NCI-H748 treated with DMSO at 0.1 percent for 48 hours (cell line): ENCODE data around the gene PSPC1.

Experiments
- DNase-seq: peaks from one replicate; lab custom pipeline; 2025; lab: John Stamatoyannopoulos, UW

Gene PSPC1

DNA sequence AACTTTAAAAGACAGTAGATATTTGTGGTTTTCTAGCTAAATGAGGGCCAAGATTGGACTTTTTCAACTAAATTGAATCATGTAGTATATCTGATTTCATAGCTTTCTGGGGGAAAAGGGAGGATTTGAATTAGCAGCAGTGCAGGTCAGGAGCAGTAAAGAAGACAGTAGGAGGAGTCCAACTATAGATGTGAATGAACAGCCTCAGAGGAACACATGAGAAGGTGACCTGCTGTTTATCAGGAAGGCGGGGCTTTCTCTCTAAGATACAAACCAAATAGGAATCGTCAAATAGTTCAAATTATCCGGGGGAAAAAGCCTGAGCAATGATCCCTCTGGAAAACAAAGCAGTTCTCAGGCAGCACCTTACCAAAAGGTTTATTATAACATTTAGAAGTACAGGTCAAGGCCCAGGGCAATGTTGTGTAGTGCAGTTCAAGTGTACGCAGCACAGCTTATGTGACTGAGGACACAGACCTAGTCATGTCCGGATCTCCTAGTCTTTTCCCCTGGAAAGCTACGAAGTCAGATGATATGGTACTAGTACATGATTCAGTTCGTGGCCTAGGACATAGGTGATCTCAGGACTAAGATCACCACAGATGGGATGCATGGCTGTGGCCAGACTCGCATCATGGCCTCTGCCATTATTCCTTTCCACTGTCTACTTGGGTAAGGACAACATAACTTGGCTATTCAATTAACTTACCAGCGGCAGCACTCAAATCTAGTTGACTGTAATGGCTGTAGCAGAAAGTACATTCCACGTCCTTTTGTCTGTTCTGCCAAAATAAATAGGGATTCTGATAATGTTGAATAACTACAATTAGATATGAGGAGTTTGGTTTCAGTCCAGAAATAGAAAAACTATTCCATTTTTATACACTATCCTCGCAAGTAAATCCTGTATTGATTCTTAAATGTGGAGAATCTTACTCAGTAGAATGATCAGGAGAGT is 109.0 kb downstream of the PSPC1 start:
- DNase-seq: no peak

DNA sequence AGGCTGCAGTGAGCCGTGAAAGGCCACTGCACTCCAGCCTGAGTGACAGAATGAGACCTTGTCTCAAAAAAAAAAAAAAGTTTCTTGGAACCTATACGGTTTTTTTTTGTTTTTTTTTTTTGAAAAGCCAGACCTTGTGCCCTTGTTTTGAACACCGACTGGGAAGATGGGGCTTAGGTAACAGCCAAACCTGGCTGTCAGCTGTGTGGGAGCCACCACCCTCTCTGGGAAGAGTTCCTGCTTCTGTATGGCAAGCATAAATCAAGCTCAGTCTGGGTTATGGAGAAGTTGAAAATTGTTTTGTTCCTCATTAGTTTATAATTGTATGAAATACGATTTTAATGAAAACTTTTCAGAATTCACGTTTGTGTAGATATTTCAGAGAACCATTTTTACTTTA is 109.8 kb downstream of the PSPC1 start:
- no peak for DNase-seq

DNA sequence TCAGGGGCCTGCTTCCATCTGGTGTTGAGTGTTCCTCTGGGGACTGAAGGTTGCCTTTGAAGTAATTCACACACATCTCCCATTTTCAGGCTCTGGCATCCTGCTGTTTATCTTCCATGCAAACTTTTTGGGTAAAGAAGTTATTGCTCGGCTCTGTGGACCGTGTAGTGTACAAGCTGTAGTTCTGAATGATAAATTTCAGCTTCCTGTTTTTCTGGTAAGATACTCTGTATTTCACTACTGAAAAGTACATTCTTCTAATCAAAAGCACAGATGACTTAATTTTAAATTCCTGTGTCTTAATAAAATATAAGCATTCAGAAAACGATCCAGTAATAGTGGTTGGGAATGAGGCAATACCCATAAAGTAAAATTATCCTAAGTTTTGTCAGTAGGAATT is 112.6 kb downstream of the PSPC1 start:
- DNase-seq: no peak

DNA sequence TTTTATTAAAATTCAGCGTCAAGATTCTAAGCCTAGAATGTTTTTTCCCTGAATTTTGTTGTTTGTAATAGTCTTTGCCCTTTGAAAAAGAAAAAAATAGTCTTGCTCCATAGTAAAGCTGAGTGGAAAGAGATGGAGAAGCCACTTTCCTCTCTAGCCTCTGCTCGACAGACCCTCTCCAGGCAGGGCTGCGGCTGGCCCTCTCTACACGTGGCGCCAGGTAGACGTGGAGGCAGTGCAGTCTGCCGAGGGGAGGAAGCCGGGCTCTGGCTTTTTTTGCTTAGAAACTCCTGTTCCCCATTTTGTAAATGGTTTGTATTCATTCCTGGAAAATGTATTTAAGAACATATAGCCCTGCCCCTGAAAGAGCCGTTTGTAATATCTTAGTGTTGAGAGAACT is 114.0 kb downstream of the PSPC1 start:
- DNase-seq: no peak

DNA sequence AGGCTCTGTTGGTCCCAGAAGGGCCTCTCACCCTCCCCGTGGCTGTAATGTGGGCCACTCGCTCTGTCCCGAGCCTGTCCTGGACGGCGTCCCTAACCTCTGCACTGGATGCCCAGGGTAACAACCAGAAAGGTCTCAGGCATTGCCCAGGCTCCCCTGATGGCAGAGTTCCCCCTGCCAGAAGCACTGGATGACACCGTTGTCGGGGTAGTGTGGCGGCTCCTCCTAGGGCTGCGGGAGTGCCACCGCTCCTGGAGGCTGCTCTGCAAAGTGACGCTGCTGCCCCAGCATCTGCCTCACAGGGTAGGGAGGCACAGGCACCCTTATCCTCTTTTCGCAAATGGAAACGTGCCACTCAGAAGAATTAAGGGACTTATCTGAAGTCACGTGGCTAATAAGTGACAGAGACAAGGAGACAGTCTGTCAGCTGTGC is 117.3 kb downstream of the PSPC1 start:
- no peak for DNase-seq

DNA sequence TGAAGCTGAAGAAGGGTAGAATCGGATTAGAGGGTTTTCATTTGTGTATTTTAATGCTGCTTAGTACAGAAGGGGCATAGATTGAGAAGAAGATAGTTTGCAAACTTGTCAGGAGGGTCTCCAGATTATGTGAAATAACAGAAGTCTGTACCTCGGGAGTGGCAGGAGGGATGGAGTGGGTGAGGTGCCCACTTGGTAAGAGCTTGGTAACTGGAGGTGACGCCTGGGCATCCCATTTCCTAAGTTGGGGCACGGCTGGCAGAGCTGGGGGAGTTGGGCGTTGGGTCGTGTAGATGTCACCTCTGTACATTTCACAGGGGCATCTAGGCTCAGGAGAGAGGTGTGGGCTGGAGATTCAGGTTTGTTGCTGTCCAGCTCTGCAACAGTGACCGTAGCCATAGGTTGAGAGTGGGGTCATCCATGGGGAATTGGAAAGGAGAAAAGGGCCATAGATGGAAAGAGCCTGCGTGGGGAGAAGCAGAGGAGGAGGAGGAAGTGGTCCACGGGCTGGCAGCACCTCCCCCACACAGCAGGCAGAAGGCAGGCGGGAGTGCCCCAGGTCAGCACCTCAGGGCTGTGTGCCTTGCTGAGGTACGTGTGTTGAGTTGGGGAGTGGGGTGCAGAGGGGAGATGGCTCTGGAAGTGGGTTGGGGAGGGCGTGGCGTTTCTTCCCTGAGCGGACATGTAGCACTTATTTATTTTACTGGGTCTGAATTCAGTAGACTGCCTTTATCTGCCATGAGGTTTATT is 118.1 kb downstream of the PSPC1 start:
- DNase-seq: no peak

DNA sequence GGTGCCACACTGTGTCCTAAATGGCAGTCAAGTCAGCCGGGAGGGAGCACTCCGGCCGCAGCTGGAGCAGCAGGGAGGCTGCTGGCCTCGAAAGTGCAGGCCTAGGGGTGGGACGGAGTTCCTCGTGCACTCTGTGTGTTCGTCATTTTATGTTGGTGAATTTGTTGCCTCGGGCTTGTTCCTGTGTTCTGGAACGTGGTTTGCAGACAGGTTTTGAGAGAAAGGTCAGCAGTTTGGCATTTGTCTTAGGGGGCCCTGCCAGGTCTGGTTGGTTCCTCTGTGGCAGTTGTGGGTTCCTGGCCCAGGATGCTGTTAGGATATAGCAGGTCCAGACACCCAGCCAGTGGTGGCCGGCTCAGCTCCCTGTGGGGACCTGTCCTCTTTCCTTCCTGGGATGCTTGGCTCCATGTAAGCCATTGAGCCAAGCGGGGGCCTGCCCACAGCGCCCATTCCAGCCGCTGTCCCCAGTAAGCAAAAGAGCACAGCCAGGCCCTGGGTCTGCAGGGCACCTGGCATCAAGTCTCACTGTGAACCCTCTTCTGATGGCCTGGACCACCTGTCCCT is 119.2 kb downstream of the PSPC1 start:
- DNase-seq: no peak

DNA sequence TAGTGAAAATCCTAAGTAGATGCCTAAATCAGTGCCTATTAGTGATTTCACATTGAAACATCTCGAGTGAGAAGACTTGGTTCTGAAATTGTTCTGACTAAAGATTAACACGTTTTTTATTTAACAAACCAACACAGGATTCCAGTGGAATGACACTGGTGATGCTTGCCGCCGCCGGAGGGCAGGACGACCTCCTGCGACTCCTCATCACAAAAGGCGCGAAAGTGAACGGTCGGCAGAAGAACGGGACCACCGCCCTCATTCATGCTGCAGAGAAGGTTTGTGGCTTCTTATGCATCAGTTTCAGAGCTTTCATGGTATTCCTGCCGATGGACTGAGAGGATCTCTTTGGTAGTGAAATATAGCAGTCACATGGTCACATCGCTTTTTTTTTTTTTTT is 121.2 kb downstream of the PSPC1 start:
- DNase-seq: no peak

DNA sequence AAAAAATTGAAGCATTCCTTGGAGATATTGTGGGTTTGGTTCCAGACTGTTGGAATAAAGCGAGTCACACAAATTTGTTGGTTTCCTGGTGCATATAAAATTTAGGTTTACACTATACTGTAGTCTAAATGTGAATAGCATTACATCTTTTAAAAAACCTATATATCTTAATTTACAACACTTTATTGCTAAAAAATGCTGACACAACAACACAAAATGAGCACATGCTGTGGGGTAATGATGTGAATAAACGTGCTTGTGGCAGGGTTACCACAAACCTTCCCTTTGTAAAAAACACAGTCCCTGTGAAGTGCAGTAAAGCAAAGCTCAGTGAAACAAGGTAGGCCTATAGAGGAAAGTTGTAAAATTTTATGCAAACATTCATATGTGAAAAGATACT is 121.6 kb downstream of the PSPC1 start:
- DNase-seq: no peak

DNA sequence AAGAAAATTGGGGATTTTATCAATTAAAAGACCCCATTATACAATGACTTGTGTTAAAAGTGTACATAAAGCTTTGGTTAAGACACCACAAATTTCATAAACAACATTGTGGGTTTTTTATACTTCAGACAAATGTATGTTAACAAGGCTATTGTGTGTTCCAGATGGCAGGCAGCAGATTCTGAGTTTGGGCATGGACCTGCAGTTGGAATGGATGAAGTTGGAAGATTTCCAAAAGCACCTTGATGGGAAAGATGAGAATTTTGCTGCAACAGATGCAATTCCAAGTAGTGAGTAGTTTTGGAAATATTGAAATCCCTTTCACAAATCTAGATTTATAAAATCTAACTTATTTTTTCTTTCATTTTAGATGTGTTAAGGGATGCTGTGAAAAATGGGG is 123.9 kb downstream of the PSPC1 start:
- DNase-seq: no peak

DNA sequence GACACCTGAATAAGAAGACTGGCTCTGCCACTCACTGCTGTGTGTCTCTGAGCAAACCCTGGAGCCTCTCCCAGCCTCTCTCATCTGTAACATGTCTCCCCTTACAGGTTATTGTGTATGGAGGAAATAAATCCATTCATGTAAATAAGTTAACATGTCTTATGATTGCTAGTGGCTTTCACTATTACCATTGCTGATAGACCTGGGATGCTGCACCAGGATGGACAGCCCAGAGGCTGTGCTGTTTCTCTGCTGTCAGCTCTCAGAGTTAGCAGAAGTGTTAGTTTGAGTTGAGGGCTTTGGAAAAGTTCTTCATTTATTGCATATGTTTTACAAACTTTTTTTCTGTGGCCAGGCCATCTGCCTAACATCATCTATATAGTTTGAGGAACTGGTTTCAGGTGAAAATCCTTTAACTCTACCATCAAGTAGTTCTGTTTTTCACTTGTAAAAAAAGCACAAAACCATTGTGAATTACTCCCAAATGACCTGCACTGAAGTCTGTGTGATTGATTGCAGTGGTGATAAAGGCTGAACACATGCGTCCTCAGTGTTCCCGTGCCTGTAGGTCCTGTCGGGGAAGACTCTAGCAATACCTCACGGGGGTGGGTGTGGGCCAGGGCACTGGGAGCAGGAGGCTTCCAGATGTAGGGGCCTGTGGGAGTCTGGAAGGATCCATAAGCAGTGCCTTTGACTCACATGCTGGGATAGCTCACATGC is 124.7 kb downstream of the PSPC1 start:
- DNase-seq: no peak
